HCT116 (cell line): Measurements from ENCODE around the gene LRRC10. TPM values are rescaled to one million over a fixed set of nuclear protein-coding genes. Genes with fewer than 3 reads are reported as not detected.
A peak's percentile ranks its signal among the peaks of the same experiment; 100 is the strongest.
"Not testable (repeated sequence)": the region's sequence is repeated elsewhere in the genome, so short reads cannot be mapped to it uniquely, and the experiment has no call there.

Experiments used
- ATAC-seq: fragments of 200-7000 bp; cut with Tn5 transposase; 2 replicates; pipeline ENCODE4 v1.9.1; 2020; ENCODE audit warnings: mild to moderate bottlenecking, moderate library complexity
- BruUV-seq: library from RNA; stranded (reverse); fragments of 400-500 nt; replicated peaks from 2 replicates; lab custom pipeline; 2021; lab: Mats Ljungman, UMichigan
- CTCF ChIA-PET: fragments of 300-600 bp; sonication (Branson Sonifier 250); formaldehyde crosslinking; loops from one replicate; lab custom pipeline; 2021; ENCODE audit warnings: antibody characterized with exemption; lab: Charles Lee
- POLR2A ChIA-PET: fragments of 300-600, 350-600 bp; sonication (Branson Sonifier 250); formaldehyde crosslinking; loops from one replicate; lab custom pipeline; 2021; ENCODE audit warnings: antibody characterized with exemption; lab: Charles Lee
- RAD21 ChIA-PET, 2 experiments: fragments of 300-600 bp; sonication (Branson Sonifier 250); formaldehyde crosslinking; loops; one replicate each; lab custom pipeline; 2023; ENCODE audit warnings: low total read pairs in 2 of 2; ENCODE audit not compliant: uncharacterized antibody in 2 of 2, unreplicated experiment in 2 of 2, low non-redundant PET in 1 of 2; lab: Charles Lee
- DNase-seq: peaks from one replicate; pipeline ENCODE4 v3.0.0-alpha.2; 2010; ENCODE audit warnings: low read depth, low spot score
- H2AFZ ChIP-seq: fragments of 200-600 bp; shearing (Covaris generic), sonication (generic); 2 replicates; pipeline ENCODE4 v1.6.1; 2017; ENCODE audit warnings: low read depth, mixed run types, mixed read lengths, antibody characterized with exemption, low read length; ENCODE audit not compliant: poor library complexity, severe bottlenecking
- H3K27ac ChIP-seq: 2 replicates; pipeline ENCODE4 v1.5.1; 2012; ENCODE audit warnings: low read depth, low read length
- H3K27me3 ChIP-seq: fragments of 200-600 bp; sonication (generic); 2 replicates; pipeline ENCODE4 v1.6.1; 2016; ENCODE audit warnings: mixed run types, low read length, mixed read lengths; ENCODE audit not compliant: insufficient read depth
- H3K36me3 ChIP-seq, 2 experiments: fragments of 200-500 bp in 1 of 2; fragments of 200-600 bp in 1 of 2; sonication (Bioruptor generic) in 1 of 2; sonication (generic) in 1 of 2; 2 replicates each; pipeline versions ENCODE4 v1.5.1 to v1.6.1; 2014 to 2016; ENCODE audit warnings: low read length in 2 of 2, inconsistent platforms in 1 of 2, mixed read lengths in 1 of 2, mixed run types in 1 of 2; ENCODE audit not compliant: insufficient read depth in 2 of 2, control insufficient read depth in 1 of 2
- H3K4me1 ChIP-seq, 2 experiments: fragments of 200-600 bp in 1 of 2; sonication (generic) in 1 of 2; 2 replicates each; pipeline versions ENCODE4 v1.5.1 to v1.6.1; 2012 to 2017; ENCODE audit warnings: low read length in 2 of 2, inconsistent platforms in 1 of 2, mild to moderate bottlenecking in 1 of 2, mixed read lengths in 1 of 2, mixed run types in 1 of 2, moderate library complexity in 1 of 2; ENCODE audit not compliant: insufficient read depth in 2 of 2, control insufficient read depth in 1 of 2
- H3K4me2 ChIP-seq: fragments of 200-600 bp; sonication (generic); 2 replicates; pipeline ENCODE4 v1.6.1; 2017; ENCODE audit warnings: mixed run types, low read length, mixed read lengths
- H3K4me3 ChIP-seq, 2 experiments: fragments of 200-600 bp in 1 of 2; sonication (generic) in 1 of 2; replicated peaks in 1 of 2; 2 replicates each; pipeline ENCODE4 v1.5.1; 2011 to 2016; ENCODE audit warnings: low read length in 2 of 2, control low read depth in 1 of 2, low read depth in 1 of 2, mild to moderate bottlenecking in 1 of 2, mixed read lengths in 1 of 2, mixed run types in 1 of 2
- H3K79me2 ChIP-seq: fragments of 200-600 bp; sonication (generic); 2 replicates; pipeline ENCODE4 v1.6.1; 2017; ENCODE audit warnings: mild to moderate bottlenecking, mixed run types, low read length, moderate library complexity, mixed read lengths; ENCODE audit not compliant: insufficient read depth
- H3K9ac ChIP-seq: fragments of 200-600 bp; sonication (generic); 2 replicates; pipeline ENCODE4 v1.6.1; 2016; ENCODE audit warnings: low read length, mixed read lengths
- H3K9me2 ChIP-seq: fragments of 200-600 bp; sonication (generic), shearing (Covaris generic); 2 replicates; pipeline ENCODE4 v1.6.1; 2017; ENCODE audit warnings: mixed run types, mild to moderate bottlenecking, moderate library complexity; ENCODE audit not compliant: insufficient read depth
- H3K9me3 ChIP-seq, 2 experiments: fragments of 200-500 bp in 1 of 2; fragments of 200-600 bp in 1 of 2; sonication (Bioruptor generic) in 1 of 2; sonication (generic) in 1 of 2; 2 replicates each; pipeline ENCODE4 v1.6.1; 2014 to 2017; ENCODE audit warnings: low read length in 2 of 2, mixed read lengths in 2 of 2, inconsistent platforms in 1 of 2, low read depth in 1 of 2, mild to moderate bottlenecking in 1 of 2, mixed run types in 1 of 2, moderate library complexity in 1 of 2; ENCODE audit not compliant: control insufficient read depth in 1 of 2, insufficient read depth in 1 of 2
- H4K20me1 ChIP-seq: fragments of 200-600 bp; sonication (generic), shearing (Covaris generic); 2 replicates; pipeline ENCODE4 v1.6.1; 2017; ENCODE audit warnings: mixed run types, mild to moderate bottlenecking, moderate library complexity; ENCODE audit not compliant: insufficient read depth
- EGR1 ChIP-seq: IDR thresholded peaks from 2 replicates; pipeline ENCODE4 v1.6.1; 2012; ENCODE audit warnings: low read depth
- ELF1 ChIP-seq: IDR thresholded peaks from 2 replicates; pipeline ENCODE4 v1.6.1; 2012; ENCODE audit warnings: low read depth, borderline replicate concordance
- FOSL1 ChIP-seq: IDR thresholded peaks from 2 replicates; pipeline ENCODE4 v1.6.1; 2012; ENCODE audit warnings: low read depth
- POLR2A ChIP-seq: IDR thresholded peaks from 2 replicates; pipeline ENCODE4 v1.7.0; 2011; ENCODE audit warnings: borderline replicate concordance; ENCODE audit not compliant: insufficient read depth, insufficient read length; ENCODE audit errors: extremely low read depth
- RAD21 ChIP-seq: IDR thresholded peaks from 2 replicates; pipeline ENCODE4 v1.6.1; 2012; ENCODE audit warnings: low read depth, mild to moderate bottlenecking
- YY1 ChIP-seq: IDR thresholded peaks from 2 replicates; pipeline ENCODE4 v1.6.1; 2011; ENCODE audit warnings: low read length, low read depth, moderate library complexity, mild to moderate bottlenecking; ENCODE audit not compliant: insufficient replicate concordance; ENCODE audit errors: extremely low read depth
- intact Hi-C: fragments of 100-400 bp; cut with micrococcal nuclease; formaldehyde crosslinking; loops from 2 replicates; pipeline ENCODE4 v1.10.0; 2022
- total RNA-seq: library from RNA; stranded (reverse); gene quantifications from one replicate; pipeline ENCODE4 v1.2.1, GENCODE V29; 2021; ENCODE audit not compliant: unreplicated experiment

Gene LRRC10
- total RNA-seq, 1 experiment from 2014 or later = not detected

- CTCF ChIA-PET = no interaction called here
- RAD21 ChIA-PET = no interaction called here
- no TSS peak for BruUV-seq
These were observed 2.6 kb downstream of the LRRC10 start for GRCh38 chr12:69608114-69608513.

GRCh38 chr12:69604275-69604674 lies 6.4 kb downstream of the LRRC10 start:
- peaks cover 17 to 21% of the 10 kb centered on the region in 2 experiments for H3K36me3 ChIP-seq
- POLR2A ChIA-PET, H3K4me1 ChIP-seq, H3K27ac ChIP-seq, intact Hi-C loops, H3K9ac ChIP-seq, DNase-seq, ATAC-seq, H3K79me2 ChIP-seq, H3K4me3 ChIP-seq, H3K9me2 ChIP-seq, CTCF ChIA-PET, H3K27me3 ChIP-seq, H3K4me2 ChIP-seq, H3K9me3 ChIP-seq, H2AFZ ChIP-seq, RAD21 ChIA-PET: not testable (repeated sequence)
- H4K20me1 ChIP-seq = peaks cover 12% of the 10 kb centered on the region; the same call in 1 of the 2 replicates
- BruUV-seq = TSS peak; percentile 3

More at GRCh38 chr12:69608114-69608513, 2.6 kb downstream of the LRRC10 start:
- Histone ChIP-seq H3K4me1 (no peaks in the 10 kb centered on the region), H3K9me2 (no peaks in the 10 kb centered on the region), H3K79me2 (no peaks in the 10 kb centered on the region), H3K4me2 (no peak overlapping the region), H4K20me1 (no peaks in the 10 kb centered on the region), H3K27ac (no peak overlapping the region), H2AFZ (no peak overlapping the region), H3K9ac (no peak overlapping the region), H3K27me3 (peaks cover 22% of the 10 kb centered on the region), H3K4me3 (no peak overlapping the region), H3K36me3 (no peaks in the 10 kb centered on the region), H3K9me3 (no peaks in the 10 kb centered on the region)
- no peak for DNase-seq
- TF ChIP-seq RAD21 (no peak), ELF1 (no peak), FOSL1 (no peak), EGR1 (no peak), YY1 (no peak), POLR2A (no peak)
- ATAC-seq = no peak
- POLR2A ChIA-PET = no interaction called here
- intact Hi-C loops = no loop called here

GRCh38 chr12:69603556-69603955 lies 7.2 kb downstream of the LRRC10 start:
- Histone ChIP-seq H4K20me1 (peaks cover 12% of the 10 kb centered on the region; the same call in 1 of the 2 replicates), H3K36me3 (peaks cover 24 to 26% of the 10 kb centered on the region in 2 experiments)
- ATAC-seq, H3K79me2 ChIP-seq, H3K4me2 ChIP-seq, BruUV-seq, H3K9ac ChIP-seq, RAD21 ChIA-PET, H3K27ac ChIP-seq, H3K9me3 ChIP-seq, CTCF ChIA-PET, POLR2A ChIA-PET, H3K4me3 ChIP-seq, intact Hi-C loops, H3K4me1 ChIP-seq, H3K27me3 ChIP-seq, DNase-seq, H2AFZ ChIP-seq, H3K9me2 ChIP-seq: not testable (repeated sequence)
